ENCODE results near the gene RNF175.

RNF175 gene
- 0 to 0.39 (median 0) reads per million in 3 donors for total RNA-seq

DNA sequence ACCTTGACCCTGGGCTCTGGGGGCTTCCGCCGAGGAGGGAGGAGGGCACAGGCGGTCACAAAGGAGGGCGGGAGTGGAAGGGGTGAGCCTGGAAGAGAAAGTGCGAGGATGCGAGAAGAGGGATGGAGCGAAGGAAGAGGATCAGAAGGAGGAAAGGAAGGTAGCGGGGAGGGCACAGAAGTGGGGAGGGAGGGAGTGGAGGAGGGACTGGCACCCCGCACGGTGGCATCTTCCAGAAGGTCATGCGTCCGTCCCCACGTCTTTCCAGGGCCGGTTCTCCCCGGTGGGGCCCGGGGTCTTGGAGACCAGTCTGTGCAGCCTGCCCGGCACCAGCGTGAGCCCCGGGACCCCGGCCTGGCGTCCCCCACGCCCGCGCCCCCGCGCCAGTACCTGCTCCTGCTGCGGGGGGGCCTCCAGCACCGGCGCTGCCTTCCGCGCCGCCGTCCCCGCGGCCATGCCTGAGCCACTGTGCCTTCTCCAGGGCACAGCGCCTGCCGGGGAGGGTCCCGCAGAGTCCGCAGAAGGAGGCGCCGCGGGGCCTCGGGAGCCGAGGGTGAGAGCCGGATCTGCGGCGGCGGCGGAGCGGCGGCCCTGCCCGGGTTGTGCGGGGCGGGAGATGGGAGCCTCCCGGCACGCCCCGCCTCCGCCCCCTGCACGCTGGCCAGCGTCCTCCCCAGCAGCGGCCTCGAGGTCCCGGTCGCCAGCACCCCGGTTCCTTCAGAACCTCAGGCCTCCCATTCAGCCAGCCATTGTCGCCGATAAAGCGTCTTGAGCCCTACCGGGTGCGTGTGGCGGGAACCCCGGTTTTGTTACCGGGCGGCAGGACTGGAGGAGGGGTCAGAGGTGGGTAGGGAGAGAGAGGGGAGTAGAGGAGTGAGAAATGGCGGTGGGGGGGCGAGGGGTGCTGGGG is at the start of gene RNF175:
Gene RNF175 (minus strand): TSS at position 618 of the 910 bp plus-strand sequence. CDS start 162 bp downstream, at position 456.
- Histone ChIP-seq H3K27me3 (replicated peaks; ENCODE audit: control insufficient read depth, insufficient read depth, low read length, poor library complexity, severe bottlenecking) (no peaks in the 10 kb centered on the region), H3K4me3 (ENCODE audit: insufficient read depth, low read depth, low read length, poor library complexity, severe bottlenecking) (peak within 1 kb of the TSS; percentile 46), H3K4me1 (ENCODE audit: control insufficient read depth, insufficient read depth, low read length, poor library complexity, severe bottlenecking) (peaks cover 3% of the 10 kb centered on the region), H3K36me3 (ENCODE audit: control insufficient read depth, insufficient read depth, low read length) (no peaks in the 10 kb centered on the region), H3K9me3 (ENCODE audit: control insufficient read depth, low read length) (no peaks in the 10 kb centered on the region), H3K27ac (ENCODE audit: insufficient read depth, low read length, poor library complexity, severe bottlenecking) (no peak within 1 kb of the TSS)
- DNase-seq = no peak

DNA sequence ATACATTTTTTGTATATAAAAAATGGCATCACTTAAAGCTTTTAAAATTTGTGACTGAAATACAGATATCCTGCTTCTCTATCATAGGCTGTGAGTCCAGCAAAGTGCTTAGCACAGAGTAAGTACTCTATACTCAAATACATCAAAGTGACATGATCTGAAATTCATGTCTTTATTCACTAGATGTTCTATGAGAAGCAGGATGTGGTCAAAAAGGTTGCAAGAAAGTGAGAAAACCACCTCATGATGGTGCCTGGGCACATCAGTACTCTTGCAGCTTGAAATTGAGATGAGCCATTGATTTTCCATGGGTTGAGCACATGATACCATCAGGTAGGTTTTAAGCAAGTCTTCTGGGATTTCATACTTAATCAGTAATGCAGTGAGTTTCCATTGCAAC is 49.5 kb upstream of the RNF175 start:
- DNase-seq = no peak
- Histone ChIP-seq H3K27me3 (replicated peaks; ENCODE audit: control insufficient read depth, insufficient read depth, low read length, poor library complexity, severe bottlenecking) (no peaks in the 10 kb centered on the region), H3K9me3 (ENCODE audit: control insufficient read depth, low read length) (no peaks in the 10 kb centered on the region), H3K36me3 (ENCODE audit: control insufficient read depth, insufficient read depth, low read length) (no peaks in the 10 kb centered on the region), H3K4me1 (ENCODE audit: control insufficient read depth, insufficient read depth, low read length, poor library complexity, severe bottlenecking) (no peaks in the 10 kb centered on the region), H3K4me3 (ENCODE audit: insufficient read depth, low read depth, low read length, poor library complexity, severe bottlenecking) (no peak overlapping the region), H3K27ac (ENCODE audit: insufficient read depth, low read length, poor library complexity, severe bottlenecking) (no peak overlapping the region)

DNA sequence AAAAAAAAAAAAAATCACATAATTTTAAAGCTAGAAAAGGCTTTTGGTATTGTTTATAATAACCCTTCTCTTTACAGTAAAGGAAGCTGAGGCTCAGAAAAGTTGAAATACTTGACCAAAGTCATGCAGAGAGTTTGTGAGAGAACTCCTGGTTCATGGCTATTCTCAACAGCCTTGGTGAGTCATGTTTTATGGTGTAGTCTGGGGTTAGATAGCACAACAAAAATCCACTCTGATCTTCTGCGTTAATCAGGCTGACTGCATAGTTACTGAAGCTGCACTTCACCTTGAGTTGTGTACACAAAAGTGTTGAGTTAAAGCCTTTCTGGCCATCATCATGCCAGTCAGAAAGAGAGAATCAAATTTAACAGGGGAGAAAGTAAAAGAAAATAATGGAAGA is 48.4 kb upstream of the RNF175 start:
- Histone ChIP-seq H3K27ac (ENCODE audit: insufficient read depth, low read length, poor library complexity, severe bottlenecking) (no peak overlapping the region), H3K27me3 (replicated peaks; ENCODE audit: control insufficient read depth, insufficient read depth, low read length, poor library complexity, severe bottlenecking) (no peaks in the 10 kb centered on the region), H3K4me1 (ENCODE audit: control insufficient read depth, insufficient read depth, low read length, poor library complexity, severe bottlenecking) (no peaks in the 10 kb centered on the region), H3K36me3 (ENCODE audit: control insufficient read depth, insufficient read depth, low read length) (no peaks in the 10 kb centered on the region), H3K4me3 (ENCODE audit: insufficient read depth, low read depth, low read length, poor library complexity, severe bottlenecking) (no peak overlapping the region), H3K9me3 (ENCODE audit: control insufficient read depth, low read length) (no peaks in the 10 kb centered on the region)
- DNase-seq = no peak

DNA sequence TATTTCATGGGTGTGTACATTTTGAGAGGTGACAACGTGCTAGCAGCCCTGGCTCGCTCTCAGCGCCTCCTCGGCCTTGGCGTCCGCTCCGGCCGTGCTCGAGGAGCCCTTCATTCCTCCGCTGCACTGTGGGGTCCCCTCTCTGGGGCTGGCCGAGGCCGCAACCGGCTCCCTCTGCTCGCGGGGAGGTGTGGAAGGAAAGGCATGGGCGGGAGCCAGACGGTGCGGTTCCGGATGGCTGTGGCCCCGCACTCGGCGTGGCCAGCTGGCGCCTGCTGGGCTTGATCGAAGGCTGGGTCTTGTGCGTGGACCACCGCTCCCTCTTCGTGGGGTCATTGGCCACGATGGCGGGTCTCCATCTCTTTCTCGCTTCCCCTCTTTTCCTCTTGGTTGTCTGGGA is 46.2 kb upstream of the RNF175 start:
- no peaks in the 10 kb centered on the region for H3K9me3 ChIP-seq (ENCODE audit: control insufficient read depth, low read length)
- no peak for DNase-seq
- no peaks in the 10 kb centered on the region for H3K27me3 ChIP-seq (replicated peaks; ENCODE audit: control insufficient read depth, insufficient read depth, low read length, poor library complexity, severe bottlenecking)
- no peak overlapping the region for H3K27ac ChIP-seq (ENCODE audit: insufficient read depth, low read length, poor library complexity, severe bottlenecking)
- H3K36me3 ChIP-seq (ENCODE audit: control insufficient read depth, insufficient read depth, low read length) = no peaks in the 10 kb centered on the region
- no peak overlapping the region for H3K4me3 ChIP-seq (ENCODE audit: insufficient read depth, low read depth, low read length, poor library complexity, severe bottlenecking)
- H3K4me1 ChIP-seq (ENCODE audit: control insufficient read depth, insufficient read depth, low read length, poor library complexity, severe bottlenecking) = no peaks in the 10 kb centered on the region

DNA sequence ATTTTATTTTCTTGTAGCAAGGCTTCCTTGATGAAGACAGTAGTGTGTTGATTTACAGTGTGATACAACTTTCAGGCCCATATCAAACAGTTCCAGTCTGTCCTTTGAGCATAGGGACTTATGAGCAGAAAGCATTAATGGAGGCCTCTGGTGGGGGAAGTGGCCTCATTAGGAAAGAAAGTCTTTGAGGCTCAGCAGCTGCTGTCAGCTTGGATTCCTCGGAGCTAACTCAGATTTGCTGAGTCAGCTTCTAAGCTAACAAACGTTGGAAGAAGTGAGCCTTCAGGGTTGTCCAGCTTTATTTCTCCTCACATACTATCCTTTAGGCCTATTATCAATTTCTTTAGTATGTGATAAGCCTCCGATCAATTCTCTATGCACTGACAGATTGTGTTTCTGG is 44.9 kb upstream of the RNF175 start:
- Histone ChIP-seq H3K9me3 (ENCODE audit: control insufficient read depth, low read length) (no peaks in the 10 kb centered on the region), H3K27ac (ENCODE audit: insufficient read depth, low read length, poor library complexity, severe bottlenecking) (no peak overlapping the region)
- no peak for DNase-seq

DNA sequence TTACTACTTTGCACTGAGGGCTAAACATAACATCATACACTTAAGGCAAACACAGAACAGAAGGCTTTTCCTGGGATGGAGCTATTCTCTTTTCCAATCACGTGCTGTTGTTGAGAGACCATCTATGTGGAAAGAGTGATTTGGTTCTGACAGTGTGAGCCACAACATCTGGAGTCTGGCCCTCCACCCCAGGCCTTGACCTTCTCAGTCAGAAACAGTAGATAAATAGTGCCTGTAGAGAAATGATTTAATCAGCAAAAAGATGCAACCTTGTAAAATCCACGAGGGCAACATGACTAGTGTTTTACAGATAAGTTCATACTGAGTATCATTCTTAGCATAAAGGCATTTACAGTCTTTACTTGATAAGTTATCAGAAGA is 39.9 kb upstream of the RNF175 start:
- Histone ChIP-seq H3K9me3 (ENCODE audit: control insufficient read depth, low read length) (no peaks in the 10 kb centered on the region), H3K4me1 (ENCODE audit: control insufficient read depth, insufficient read depth, low read length, poor library complexity, severe bottlenecking) (no peaks in the 10 kb centered on the region), H3K36me3 (ENCODE audit: control insufficient read depth, insufficient read depth, low read length) (no peaks in the 10 kb centered on the region), H3K4me3 (ENCODE audit: insufficient read depth, low read depth, low read length, poor library complexity, severe bottlenecking) (no peak overlapping the region), H3K27ac (ENCODE audit: insufficient read depth, low read length, poor library complexity, severe bottlenecking) (no peak overlapping the region), H3K27me3 (replicated peaks; ENCODE audit: control insufficient read depth, insufficient read depth, low read length, poor library complexity, severe bottlenecking) (peaks cover 3% of the 10 kb centered on the region)
- no peak for DNase-seq

More for the DNA sequence above, 44.9 kb upstream of the RNF175 start:
- H3K4me1 ChIP-seq (ENCODE audit: control insufficient read depth, insufficient read depth, low read length, poor library complexity, severe bottlenecking) = no peaks in the 10 kb centered on the region
- no peaks in the 10 kb centered on the region for H3K27me3 ChIP-seq (replicated peaks; ENCODE audit: control insufficient read depth, insufficient read depth, low read length, poor library complexity, severe bottlenecking)
- no peaks in the 10 kb centered on the region for H3K36me3 ChIP-seq (ENCODE audit: control insufficient read depth, insufficient read depth, low read length)
- no peak overlapping the region for H3K4me3 ChIP-seq (ENCODE audit: insufficient read depth, low read depth, low read length, poor library complexity, severe bottlenecking)

DNA sequence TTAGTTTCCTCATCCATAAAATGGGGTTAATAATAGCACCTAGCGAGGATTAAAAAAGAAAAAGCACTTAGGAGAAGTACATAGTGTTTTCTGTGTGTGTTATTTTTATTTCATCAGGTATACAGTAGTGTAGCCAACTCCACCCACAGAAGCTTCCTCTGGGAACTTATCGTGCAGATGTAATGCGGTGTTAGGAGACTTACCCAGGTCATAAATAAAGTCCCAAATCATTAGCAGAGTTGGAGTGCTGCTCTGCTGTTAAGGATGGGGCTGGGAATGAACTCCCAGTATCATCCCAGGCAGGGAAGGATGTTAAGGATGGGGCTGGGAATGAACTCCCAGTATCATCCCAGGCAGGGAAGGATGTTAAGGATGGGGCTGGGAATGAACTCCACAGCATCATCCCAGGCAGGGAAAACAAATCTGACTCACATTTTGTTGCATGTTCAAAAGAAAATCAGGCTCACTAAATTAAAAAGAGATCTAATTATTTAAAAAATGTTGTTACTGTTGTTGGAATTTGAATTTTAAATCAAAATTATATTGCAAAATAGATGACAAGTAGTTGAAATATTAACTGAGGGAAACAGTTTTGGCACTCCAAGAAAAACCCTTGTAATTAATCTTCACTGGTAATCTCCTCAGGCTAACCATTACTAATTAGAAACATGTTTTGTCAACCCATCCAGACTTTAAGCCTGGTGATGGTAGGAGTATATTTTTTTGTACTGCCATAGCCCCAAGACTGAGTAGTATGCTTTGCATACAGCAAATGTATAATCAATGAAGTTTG is 39.3 kb upstream of the RNF175 start:
- peaks cover 3% of the 10 kb centered on the region for H3K27me3 ChIP-seq (replicated peaks; ENCODE audit: control insufficient read depth, insufficient read depth, low read length, poor library complexity, severe bottlenecking)
- H3K27ac ChIP-seq (ENCODE audit: insufficient read depth, low read length, poor library complexity, severe bottlenecking) = no peak overlapping the region
- no peak overlapping the region for H3K4me3 ChIP-seq (ENCODE audit: insufficient read depth, low read depth, low read length, poor library complexity, severe bottlenecking)
- H3K4me1 ChIP-seq (ENCODE audit: control insufficient read depth, insufficient read depth, low read length, poor library complexity, severe bottlenecking) = no peaks in the 10 kb centered on the region
- H3K9me3 ChIP-seq (ENCODE audit: control insufficient read depth, low read length) = no peaks in the 10 kb centered on the region
- H3K36me3 ChIP-seq (ENCODE audit: control insufficient read depth, insufficient read depth, low read length) = no peaks in the 10 kb centered on the region
- DNase-seq = no peak

DNA sequence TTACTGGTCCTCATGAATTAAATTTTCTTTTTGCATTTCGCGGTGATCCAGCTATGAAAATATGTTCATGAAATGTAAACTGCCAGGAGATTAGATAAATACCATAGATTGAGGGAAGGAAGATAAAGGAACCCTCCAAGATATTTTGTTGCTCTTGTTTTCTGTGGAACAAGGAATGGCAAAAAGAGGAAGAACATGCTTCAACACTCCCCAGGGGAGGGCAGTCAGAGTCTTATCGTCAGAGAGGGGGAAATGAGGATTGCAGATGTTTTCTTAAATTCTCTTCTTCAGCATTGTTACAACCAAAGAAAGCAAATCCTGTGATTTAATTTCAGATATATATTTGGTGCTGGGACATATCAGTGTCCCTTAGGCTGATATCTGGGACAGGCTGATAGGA is 38.6 kb upstream of the RNF175 start:
- no peak overlapping the region for H3K4me3 ChIP-seq (ENCODE audit: insufficient read depth, low read depth, low read length, poor library complexity, severe bottlenecking)
- DNase-seq = no peak
- H3K9me3 ChIP-seq (ENCODE audit: control insufficient read depth, low read length) = no peaks in the 10 kb centered on the region
- H3K27me3 ChIP-seq (replicated peaks; ENCODE audit: control insufficient read depth, insufficient read depth, low read length, poor library complexity, severe bottlenecking) = peaks cover 3% of the 10 kb centered on the region
- no peaks in the 10 kb centered on the region for H3K36me3 ChIP-seq (ENCODE audit: control insufficient read depth, insufficient read depth, low read length)
- no peak overlapping the region for H3K27ac ChIP-seq (ENCODE audit: insufficient read depth, low read length, poor library complexity, severe bottlenecking)
- no peaks in the 10 kb centered on the region for H3K4me1 ChIP-seq (ENCODE audit: control insufficient read depth, insufficient read depth, low read length, poor library complexity, severe bottlenecking)

DNA sequence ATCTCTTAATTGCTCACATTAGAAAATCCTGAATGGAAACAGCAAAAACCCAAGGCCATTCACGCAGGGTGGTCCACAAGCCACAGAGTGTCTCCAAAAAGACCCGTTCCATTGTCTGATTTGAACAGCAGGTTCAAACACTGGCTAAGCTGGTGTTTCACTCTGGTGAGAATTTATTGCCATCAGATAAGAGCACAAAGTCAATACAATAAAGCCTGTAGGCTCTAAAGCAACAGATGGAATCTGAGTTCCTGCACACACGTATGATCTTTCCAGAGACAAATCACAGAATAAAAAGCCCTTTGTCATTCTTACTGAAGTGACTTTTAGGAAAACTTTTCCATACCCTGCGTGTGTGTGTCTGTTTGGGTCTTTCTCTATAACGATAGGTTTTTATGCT is 34.2 kb upstream of the RNF175 start:
- H3K27ac ChIP-seq (ENCODE audit: insufficient read depth, low read length, poor library complexity, severe bottlenecking) = no peak overlapping the region
- H3K27me3 ChIP-seq (replicated peaks; ENCODE audit: control insufficient read depth, insufficient read depth, low read length, poor library complexity, severe bottlenecking) = peaks cover 44% of the 10 kb centered on the region
- no peak for DNase-seq
- no peaks in the 10 kb centered on the region for H3K36me3 ChIP-seq (ENCODE audit: control insufficient read depth, insufficient read depth, low read length)
- no peaks in the 10 kb centered on the region for H3K9me3 ChIP-seq (ENCODE audit: control insufficient read depth, low read length)
- H3K4me1 ChIP-seq (ENCODE audit: control insufficient read depth, insufficient read depth, low read length, poor library complexity, severe bottlenecking) = peaks cover 20% of the 10 kb centered on the region
- H3K4me3 ChIP-seq (ENCODE audit: insufficient read depth, low read depth, low read length, poor library complexity, severe bottlenecking) = no peak overlapping the region
